Measurements from ENCODE around the gene ELN.
A peak's percentile ranks its signal among the peaks of the same experiment; 100 is the strongest.

- no peak for TF ChIP-seq CTCF (IDR thresholded peaks at IDR 0.05)
- TF ChIP-seq POLR2A (IDR thresholded peaks at IDR 0.05; ENCODE audit: low read depth) = no peak
- TF ChIP-seq POLR2AphosphoS5 (IDR thresholded peaks at IDR 0.05) = peak; percentile 73 to 79
Observed at GRCh38 chr7:73999664-74000435, 28.1 kb upstream of the ELN start.

All from esophagus muscularis mucosa (tissue), 3 donors.